GM12878 (cell line): ENCODE results near the gene RPIA.
"Not testable (repeated sequence)": the region's sequence is repeated elsewhere in the genome, so short reads cannot be mapped to it uniquely, and the experiment has no call there.

Experiments used
- BMI1 ChIP-seq: fragments of 450-650 bp; IDR thresholded peaks from 2 replicates; pipeline ENCODE4 v1.6.1; 2016; ENCODE audit warnings: mild to moderate bottlenecking, moderate library complexity, borderline replicate concordance
- NRF1 ChIP-seq: conservative IDR thresholded peaks from 2 replicates; pipeline ENCODE4 v1.6.1; 2011; ENCODE audit warnings: mild to moderate bottlenecking, low read depth, low read length, improper control_type of control experiment

GRCh38 chr2:88795932-88796331 lies 104.5 kb downstream of the RPIA start:
- TF ChIP-seq NRF1, BMI1: not testable (repeated sequence)
